GM12801 (cell line): ENCODE measurements around the gene DYSF.

Experiments used
- CTCF ChIP-seq: IDR thresholded peaks from one replicate; pipeline ENCODE4 v1.5.1; 2011; ENCODE audit warnings: control low read depth; ENCODE audit not compliant: insufficient read length; ENCODE audit errors: extremely low read depth

The DYSF gene

GRCh38 chr2:71528131-71528591, 74.8 kb downstream of the DYSF start:
- TF ChIP-seq CTCF, result no peak

- no peak for TF ChIP-seq CTCF
These were observed 75.4 kb downstream of the DYSF start for GRCh38 chr2:71528749-71529148.

- TF ChIP-seq CTCF, result no peak
These were observed 76.8 kb downstream of the DYSF start for GRCh38 chr2:71530211-71530610.

- TF ChIP-seq CTCF, result no peak
These were observed 77.4 kb downstream of the DYSF start for GRCh38 chr2:71530641-71531332.

- no peak for TF ChIP-seq CTCF
These were observed 78.2 kb downstream of the DYSF start for GRCh38 chr2:71531522-71532047.

GRCh38 chr2:71532327-71532726, 79.0 kb downstream of the DYSF start:
- TF ChIP-seq CTCF, result no peak

GRCh38 chr2:71534201-71534600, 80.8 kb downstream of the DYSF start:
- TF ChIP-seq CTCF, result no peak

- TF ChIP-seq CTCF, result no peak
These were observed 81.5 kb downstream of the DYSF start for GRCh38 chr2:71534826-71535225.
